OCI-LY3 (cell line): ENCODE measurements around the gene SOX13.

ENCODE experiments used
- H2AFZ ChIP-seq: fragments of 200-600, 300-600 bp; shearing (Covaris generic); 2 replicates; pipeline ENCODE4 v1.6.0; 2014; ENCODE audit warnings: antibody characterized with exemption, low read depth, low read length
- H3K27ac ChIP-seq: fragments of 200-600, 300-600 bp; sonication (generic); 2 replicates; pipeline ENCODE4 v1.5.1; 2014; ENCODE audit warnings: mild to moderate bottlenecking, low read length, moderate library complexity, mixed read lengths
- H3K27me3 ChIP-seq: fragments of 200-600, 300-600 bp; sonication (generic); 2 replicates; pipeline ENCODE4 v1.6.1; 2014; ENCODE audit warnings: low read depth, low read length, mixed read lengths
- H3K36me3 ChIP-seq: fragments of 200-600, 300-600 bp; sonication (generic); replicated peaks from 2 replicates; pipeline ENCODE3; 2014; ENCODE audit warnings: low read depth, low read length, mixed read lengths
- H3K4me1 ChIP-seq: fragments of 300-600, 200-600 bp; sonication (generic); 2 replicates; pipeline ENCODE4 v1.6.1; 2014; ENCODE audit warnings: low read length, mixed read lengths
- H3K4me2 ChIP-seq: fragments of 200-600, 300-600 bp; sonication (generic); 2 replicates; pipeline ENCODE4 v1.6.1; 2014; ENCODE audit warnings: low read length, mixed read lengths
- H3K4me3 ChIP-seq: fragments of 300-600, 200-600 bp; sonication (generic); 2 replicates; pipeline ENCODE4 v1.5.1; 2014; ENCODE audit warnings: antibody characterized with exemption, mild to moderate bottlenecking, low read length, moderate library complexity
- H3K79me2 ChIP-seq: fragments of 300-600, 200-600 bp; shearing (Covaris generic); 2 replicates; pipeline ENCODE4 v1.6.1; 2014; ENCODE audit warnings: mild to moderate bottlenecking, low read length, mixed read lengths
- H3K9ac ChIP-seq: fragments of 300-600, 200-600 bp; shearing (Covaris generic); 2 replicates; pipeline ENCODE4 v1.6.0; 2014; ENCODE audit warnings: mild to moderate bottlenecking, low read length, moderate library complexity
- H3K9me3 ChIP-seq: fragments of 200-600, 300-600 bp; shearing (Covaris generic); 2 replicates; pipeline ENCODE4 v1.6.1; 2014; ENCODE audit warnings: low read length, mixed read lengths; ENCODE audit not compliant: insufficient read depth
- H4K20me1 ChIP-seq: fragments of 200-600, 300-600 bp; sonication (generic); 2 replicates; pipeline ENCODE4 v1.6.1; 2016; ENCODE audit warnings: low read length, mixed read lengths; ENCODE audit not compliant: insufficient read depth
- CTCF ChIP-seq: fragments of 200-600, 300-600 bp; sonication (generic); IDR thresholded peaks from 2 replicates; pipeline ENCODE4 v1.5.1; 2014; ENCODE audit warnings: antibody characterized with exemption, low read length, low read depth
- EZH2phosphoT487 ChIP-seq: fragments of 200-600 bp; shearing (Covaris generic); IDR thresholded peaks from 2 replicates; pipeline ENCODE4 v1.6.1; 2018; ENCODE audit warnings: antibody characterized with exemption, mixed run types, low read depth

The SOX13 gene

DNA sequence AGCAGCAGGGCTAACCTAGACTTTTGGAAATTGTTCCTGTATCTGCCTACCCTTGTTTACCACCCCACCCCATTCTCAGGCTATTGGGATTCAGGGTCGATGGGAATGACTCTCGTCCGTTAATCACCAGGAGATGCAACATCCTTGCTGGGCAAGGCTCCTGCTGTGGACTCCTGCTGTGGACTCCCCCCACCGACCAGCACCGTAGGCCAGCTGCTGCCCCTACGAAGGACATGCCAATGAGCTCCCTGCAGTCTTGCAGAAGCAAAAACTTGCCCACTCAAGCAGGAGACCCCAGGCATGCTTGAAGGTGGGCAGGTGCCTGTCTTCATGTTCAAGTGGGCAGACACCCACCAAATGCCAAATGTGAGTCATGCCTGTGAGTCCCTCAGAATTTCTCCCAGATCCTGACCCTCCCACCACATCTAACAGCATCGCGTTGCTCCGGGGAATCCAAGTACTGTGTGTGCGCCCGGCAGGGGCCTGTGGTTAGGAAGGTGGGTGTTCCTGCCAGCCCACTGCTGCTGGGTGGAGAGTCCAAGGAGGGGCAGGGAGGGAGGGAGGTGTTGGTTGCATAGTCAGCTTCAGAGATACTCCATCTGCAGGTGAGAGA lies 41.7 kb upstream of the SOX13 start:
- TF ChIP-seq CTCF (no peak), EZH2phosphoT487 (no peak)
- H3K4me1 ChIP-seq = no peaks in the 10 kb centered on the region
- H3K9ac ChIP-seq = no peak overlapping the region
- no peak overlapping the region for H3K4me2 ChIP-seq
- no peaks in the 10 kb centered on the region for H3K36me3 ChIP-seq
- H3K27ac ChIP-seq = no peak overlapping the region
- no peak overlapping the region for H2AFZ ChIP-seq
- H3K79me2 ChIP-seq = no peaks in the 10 kb centered on the region
- H3K27me3 ChIP-seq = peaks cover 25% of the 10 kb centered on the region
- H4K20me1 ChIP-seq = no peaks in the 10 kb centered on the region
- no peak overlapping the region for H3K4me3 ChIP-seq
- H3K9me3 ChIP-seq = no peaks in the 10 kb centered on the region

- H3K27me3 ChIP-seq = peaks cover 19% of the 10 kb centered on the region; the same call in 1 of the 2 replicates
- no peaks in the 10 kb centered on the region for H3K79me2 ChIP-seq
- H2AFZ ChIP-seq = no peak overlapping the region
- H3K9ac ChIP-seq = no peak overlapping the region
- H3K27ac ChIP-seq = no peak overlapping the region
- H3K9me3 ChIP-seq = no peaks in the 10 kb centered on the region
- no peaks in the 10 kb centered on the region for H3K4me1 ChIP-seq
- no peak overlapping the region for H3K4me3 ChIP-seq
- no peak for TF ChIP-seq CTCF
- TF ChIP-seq EZH2phosphoT487 = no peak
- H4K20me1 ChIP-seq = no peaks in the 10 kb centered on the region
- H3K4me2 ChIP-seq = no peak overlapping the region
- no peaks in the 10 kb centered on the region for H3K36me3 ChIP-seq
Observed at GRCh38 chr1:204032642-204033235, 40.2 kb upstream of the SOX13 start.

- peaks cover 16% of the 10 kb centered on the region; the same call in 1 of the 2 replicates for H3K27me3 ChIP-seq
- no peak overlapping the region for H3K4me2 ChIP-seq
- H4K20me1 ChIP-seq = no peaks in the 10 kb centered on the region
- TF ChIP-seq CTCF (no peak), EZH2phosphoT487 (no peak)
- H3K36me3 ChIP-seq = no peaks in the 10 kb centered on the region
- H3K9me3 ChIP-seq = no peaks in the 10 kb centered on the region
- H3K9ac ChIP-seq = no peak overlapping the region
- no peak overlapping the region for H2AFZ ChIP-seq
- no peak overlapping the region for H3K27ac ChIP-seq
- no peaks in the 10 kb centered on the region for H3K79me2 ChIP-seq
- no peaks in the 10 kb centered on the region for H3K4me1 ChIP-seq
- H3K4me3 ChIP-seq = no peak overlapping the region
Observed at GRCh38 chr1:204033306-204033705, 39.6 kb upstream of the SOX13 start.

DNA sequence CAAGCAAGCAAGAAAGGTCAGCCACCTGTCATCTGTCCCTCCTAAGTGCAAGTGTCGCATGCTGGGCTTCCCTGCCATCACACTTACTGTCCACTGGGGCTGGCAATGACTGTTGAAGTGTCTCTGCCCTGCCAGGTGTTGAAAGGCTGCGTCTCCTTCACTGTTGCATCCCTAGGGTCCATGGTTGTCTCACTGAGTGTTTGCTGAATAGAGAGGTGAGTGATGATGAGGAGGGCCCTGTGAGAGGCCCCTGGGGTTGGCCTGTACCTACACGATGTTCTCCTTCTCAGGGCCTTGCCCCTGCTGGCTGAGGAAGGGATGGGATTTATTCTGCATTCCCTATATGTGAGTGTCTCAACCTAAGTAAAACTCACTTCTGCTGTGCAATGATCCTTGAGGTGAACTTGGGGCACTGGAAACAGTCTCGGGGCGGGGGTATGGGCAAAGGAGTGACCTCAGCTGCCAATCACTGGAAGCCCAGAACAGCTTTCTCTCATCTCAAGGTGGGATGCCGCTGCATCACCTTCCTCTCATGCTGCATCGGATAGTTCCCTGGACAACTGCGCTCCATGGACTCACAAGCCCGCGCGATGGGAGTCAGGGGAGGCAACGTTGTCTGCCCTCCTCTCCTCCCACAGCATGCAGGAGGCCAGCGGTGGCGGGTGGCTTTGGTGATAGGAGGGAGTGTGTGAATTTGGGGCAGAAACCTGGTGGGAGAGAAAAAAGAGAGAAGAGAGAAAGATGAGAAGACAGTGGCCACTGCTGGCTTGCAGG lies 35.8 kb upstream of the SOX13 start:
- Histone ChIP-seq H4K20me1 (no peaks in the 10 kb centered on the region), H3K79me2 (no peaks in the 10 kb centered on the region), H3K4me2 (no peak overlapping the region), H3K9ac (no peak overlapping the region), H3K36me3 (no peaks in the 10 kb centered on the region), H3K4me1 (no peaks in the 10 kb centered on the region), H2AFZ (no peak overlapping the region), H3K4me3 (no peak overlapping the region), H3K27me3 (peaks cover 16% of the 10 kb centered on the region; the same call in 1 of the 2 replicates), H3K27ac (no peak overlapping the region), H3K9me3 (no peaks in the 10 kb centered on the region)
- TF ChIP-seq EZH2phosphoT487 (no peak), CTCF (no peak)
